Lower lobe of right lung (tissue), 2 donors: Measurements from ENCODE around the gene NME4. TPM values are rescaled to one million over a fixed set of nuclear protein-coding genes. Genes with fewer than 3 reads are reported as not detected.
A peak's percentile ranks its signal among the peaks of the same experiment; 100 is the strongest.

ENCODE experiments used
- ATAC-seq, 2 donors: fragments of 200-7000 bp; cut with Tn5 transposase; one replicate each; pipeline ENCODE4 v1.9.1; 2020 to 2022; ENCODE audit warnings: mild to moderate bottlenecking in 2 of 2, moderate library complexity in 2 of 2
- DNase-seq: peaks from one replicate; pipeline ENCODE4 v3.0.0-alpha.2; 2020
- H3K27ac ChIP-seq: fragments of 200-600 bp; one replicate; pipeline ENCODE4 v1.8.0; 2022
- H3K27me3 ChIP-seq: fragments of 200-600 bp; one replicate; pipeline ENCODE4 v1.8.0; 2022; ENCODE audit warnings: low read depth
- H3K36me3 ChIP-seq: fragments of 200-600 bp; one replicate; pipeline ENCODE4 v1.8.0; 2022; ENCODE audit warnings: mild to moderate bottlenecking
- H3K4me1 ChIP-seq: fragments of 200-600 bp; one replicate; pipeline ENCODE4 v1.8.0; 2022
- H3K4me3 ChIP-seq: fragments of 200-600 bp; one replicate; pipeline ENCODE4 v1.8.0; 2022; ENCODE audit warnings: mild to moderate bottlenecking
- H3K9me3 ChIP-seq: fragments of 200-600 bp; one replicate; pipeline ENCODE4 v1.8.0; 2022
- CTCF ChIP-seq: fragments of 200-600 bp; IDR thresholded peaks from one replicate; pipeline ENCODE4 v1.8.0; 2022; ENCODE audit warnings: antibody characterized with exemption, mild to moderate bottlenecking
- intact Hi-C: fragments of 100-400 bp; cut with DNase I; formaldehyde crosslinking; loops from one replicate; pipeline ENCODE4 v1.11.0; 2022
- total RNA-seq: library from RNA; stranded (reverse); fragmentation: NEBNext Ultra II Directional; extraction: Animal tissue kit (Norgen Biotek cat#: 25700); gene quantifications from one replicate; pipeline ENCODE4 v1.2.1, GENCODE V29; 2021
- donor health status: DM: no; HTN: yes; CAD: no; lungs with severe emphysema.

The NME4 gene
- total RNA-seq, 1 donor from 2014 or later = 42.3 TPM

DNA sequence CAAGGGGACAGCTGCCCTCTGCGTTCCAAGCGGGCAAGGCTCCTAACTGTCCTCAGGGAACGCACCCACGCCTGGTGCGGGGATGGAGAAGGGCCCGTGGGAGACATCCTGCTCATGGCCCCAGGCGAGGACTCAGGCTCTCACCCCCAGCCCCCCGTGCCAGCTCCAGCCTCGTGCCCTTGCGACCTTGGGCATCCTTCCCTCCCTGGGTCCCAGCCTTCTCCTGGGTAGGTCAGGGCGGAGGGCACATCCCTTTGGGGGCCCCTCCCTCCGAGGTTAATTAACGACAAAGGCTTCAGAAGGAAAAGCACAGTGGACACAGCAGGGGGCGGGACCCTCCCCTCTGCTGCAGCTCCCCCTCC lies 18.2 kb upstream of the NME4 start:
- intact Hi-C loops = no loop called here
- H3K27ac ChIP-seq = no peak overlapping the region
- H3K4me3 ChIP-seq = no peak overlapping the region
- H3K36me3 ChIP-seq = peaks cover 36% of the 10 kb centered on the region
- no peaks in the 10 kb centered on the region for H3K27me3 ChIP-seq
- TF ChIP-seq CTCF = no peak
- no peak for DNase-seq
- no peak for ATAC-seq
- H3K9me3 ChIP-seq = no peaks in the 10 kb centered on the region
- peaks cover 43% of the 10 kb centered on the region for H3K4me1 ChIP-seq

- no peak for TF ChIP-seq CTCF
- H3K36me3 ChIP-seq = peaks cover 30% of the 10 kb centered on the region
- peaks cover 49% of the 10 kb centered on the region for H3K4me1 ChIP-seq
- H3K9me3 ChIP-seq = no peaks in the 10 kb centered on the region
- peak overlapping the region; percentile 46 for H3K27ac ChIP-seq
- peak overlapping the region; percentile 21 for H3K4me3 ChIP-seq
- intact Hi-C loops = no loop called here
- H3K27me3 ChIP-seq = no peaks in the 10 kb centered on the region
- DNase-seq (peak; percentile 90), ATAC-seq (peak; percentile 81 to 83)
Observed at GRCh38 chr16:379183-379960, 17.6 kb upstream of the NME4 start.

DNA sequence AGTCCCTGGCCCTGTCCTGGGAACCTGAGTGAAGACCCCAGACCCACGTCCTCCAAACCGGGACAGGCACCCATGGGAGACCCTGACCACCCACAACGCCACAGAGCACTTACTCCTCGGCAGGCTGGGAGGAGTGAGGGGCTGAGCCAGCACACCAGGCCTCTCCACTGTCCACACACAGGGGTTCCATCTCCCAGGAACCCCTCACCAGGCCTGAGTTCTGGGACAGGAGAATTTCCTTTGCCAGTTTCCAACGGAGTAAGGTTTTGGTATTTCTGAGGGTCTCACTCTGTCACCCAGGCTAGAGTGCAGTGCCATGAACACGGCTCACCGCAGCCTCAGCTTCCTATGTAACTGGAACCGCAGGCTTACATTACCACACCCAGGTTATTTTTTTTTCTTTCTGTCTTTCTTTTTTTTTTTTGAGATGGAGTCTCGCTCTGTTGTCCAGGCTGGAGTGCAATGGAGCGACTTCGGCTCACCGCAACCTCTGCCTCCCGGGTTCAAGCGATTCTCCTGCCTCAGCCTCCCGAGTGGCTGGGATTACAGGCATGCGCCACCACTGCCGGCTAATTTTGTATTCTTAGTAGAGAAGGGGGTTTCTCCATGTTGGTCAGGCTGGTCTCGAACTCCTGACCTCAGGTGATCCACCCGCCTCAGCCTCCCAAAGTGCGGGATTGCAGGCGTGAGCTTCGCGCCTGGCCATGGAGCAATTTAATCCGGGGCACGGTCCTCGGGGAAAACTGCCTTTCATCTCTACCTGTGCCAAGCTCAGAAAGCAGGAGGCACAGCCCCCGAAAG lies 16.8 kb upstream of the NME4 start:
- ATAC-seq (no peak), DNase-seq (no peak)
- Histone ChIP-seq H3K4me3 (peak overlapping the region; percentile 91), H3K27me3 (no peaks in the 10 kb centered on the region), H3K36me3 (peaks cover 23% of the 10 kb centered on the region), H3K9me3 (no peaks in the 10 kb centered on the region), H3K27ac (peak overlapping the region; percentile 84), H3K4me1 (peaks cover 50% of the 10 kb centered on the region)
- no peak for TF ChIP-seq CTCF
- intact Hi-C loops = no loop called here

GRCh38 chr16:380762-381011 lies 16.3 kb upstream of the NME4 start:
- peak; percentile 51 for DNase-seq

More at GRCh38 chr16:380762-381011, 16.3 kb upstream of the NME4 start:
- peaks cover 50% of the 10 kb centered on the region for H3K4me1 ChIP-seq
- no peak for TF ChIP-seq CTCF
- ATAC-seq = peak; percentile 5 to 30
- intact Hi-C loops = no loop called here
- peak overlapping the region; percentile 84 for H3K27ac ChIP-seq
- peaks cover 20% of the 10 kb centered on the region for H3K36me3 ChIP-seq
- H3K4me3 ChIP-seq = peak overlapping the region; percentile 91
- no peaks in the 10 kb centered on the region for H3K9me3 ChIP-seq
- no peaks in the 10 kb centered on the region for H3K27me3 ChIP-seq
